Activated CD8-positive, alpha-beta T cell treated with anti-CD3 and anti-CD28 coated beads, Interleukin-2, amount 10 ng/mL, durations not matched to agents 7 days and 5 days (primary cell): Measurements from ENCODE around the gene GALE. TPM values are rescaled to one million over a fixed set of nuclear protein-coding genes. Genes with fewer than 3 reads are reported as not detected.
A peak's percentile ranks its signal among the peaks of the same experiment; 100 is the strongest.
"Not testable (repeated sequence)": the region's sequence is repeated elsewhere in the genome, so short reads cannot be mapped to it uniquely, and the experiment has no call there.

Experiments used
- ATAC-seq: fragments of 150-1000 bp; cut with Tn5 transposase; one replicate; pipeline ENCODE4 v1.10.0; 2021; ENCODE audit warnings: moderate library complexity
- CTCF ChIA-PET: fragments of 350-600 bp; sonication (Branson Sonifier 250); formaldehyde crosslinking; loops from one replicate; lab custom pipeline; 2021; ENCODE audit warnings: antibody characterized with exemption; lab: Charles Lee
- POLR2A ChIA-PET: fragments of 350-600 bp; sonication (Branson Sonifier 250); formaldehyde crosslinking; loops from one replicate; lab custom pipeline; 2021; ENCODE audit warnings: antibody characterized with exemption; lab: Charles Lee
- DNase-seq: peaks from one replicate; pipeline ENCODE4 v3.0.0-alpha.2; 2020
- H3K27ac Mint-ChIP-seq: one replicate; pipeline ENCODE4 v1.8.0; 2021; ENCODE audit warnings: mild to moderate bottlenecking, mixed read lengths
- H3K27me3 Mint-ChIP-seq: one replicate; pipeline ENCODE4 v1.8.0; 2021; ENCODE audit warnings: low read depth, mixed read lengths
- H3K36me3 Mint-ChIP-seq: one replicate; pipeline ENCODE4 v1.8.0; 2021; ENCODE audit warnings: low read depth, mixed read lengths
- H3K4me1 Mint-ChIP-seq: one replicate; pipeline ENCODE4 v1.8.0; 2021; ENCODE audit warnings: low read depth, mixed read lengths
- H3K4me3 Mint-ChIP-seq: one replicate; pipeline ENCODE4 v1.8.0; 2021; ENCODE audit warnings: mild to moderate bottlenecking, mixed read lengths
- H3K9me3 Mint-ChIP-seq: one replicate; pipeline ENCODE4 v1.8.0; 2022; ENCODE audit warnings: mixed read lengths; ENCODE audit not compliant: insufficient read depth
- total RNA-seq, 2 experiments: library from RNA; stranded (reverse); gene quantifications; one replicate each; pipeline ENCODE4 v1.2.3, GENCODE V29; 2021

GALE gene
- total RNA-seq, 2 experiments from 2014 or later, result 27.6 to 31.9 TPM

GRCh38 chr1:23799255-23799569 is 1.3 kb downstream of the GALE start:
- H3K4me1 Mint-ChIP-seq, result peaks cover 21% of the 10 kb centered on the region
- DNase-seq (no peak), ATAC-seq (no peak)
- ChIA-PET POLR2A (interaction anchor here (0.8 to 3.7 kb wide), 3 partner anchors 9 to 161 kb away, joined by 3 to 33 read pairs (median 6); partner anchors contain the start of genes LYPLA2 and PNRC2), CTCF (interaction anchor here (1.0 to 6.7 kb wide), 4 partner anchors 11 to 118 kb away, joined by 7 to 53 read pairs (median 27); no protein-coding TSS in a partner anchor)
- H3K36me3 Mint-ChIP-seq, result peaks cover 32% of the 10 kb centered on the region
- peak overlapping the region; percentile 96 for H3K27ac Mint-ChIP-seq
- peak overlapping the region; percentile 97 for H3K4me3 Mint-ChIP-seq
- H3K27me3 Mint-ChIP-seq, result no peaks in the 10 kb centered on the region
- no peaks in the 10 kb centered on the region for H3K9me3 Mint-ChIP-seq

- no peaks in the 10 kb centered on the region for H3K27me3 Mint-ChIP-seq
- peak overlapping the region; percentile 97 for H3K4me3 Mint-ChIP-seq
- peak; percentile 38 for DNase-seq
Observed at GRCh38 chr1:23798662-23799142, 1.9 kb downstream of the GALE start.

GRCh38 chr1:23797478-23798448 is 2.8 kb downstream of the GALE start:
- H3K4me3 Mint-ChIP-seq, result no peak overlapping the region
- CTCF ChIA-PET, result interaction anchor here (1.3 to 6.7 kb wide), 5 partner anchors 10 to 119 kb away, joined by 3 to 53 read pairs (median 7); no protein-coding TSS in a partner anchor

More at GRCh38 chr1:23798662-23799142, 1.9 kb downstream of the GALE start:
- Mint-ChIP-seq H3K27ac (peak overlapping the region; percentile 96), H3K4me1 (peaks cover 21% of the 10 kb centered on the region), H3K9me3 (no peaks in the 10 kb centered on the region), H3K36me3 (peaks cover 30% of the 10 kb centered on the region)
- POLR2A ChIA-PET, result interaction anchor here (0.9 to 2.6 kb wide), 2 partner anchors 19 to 20 kb away, joined by 6 to 10 read pairs; partner anchors contain the start of gene PITHD1
- CTCF ChIA-PET, result interaction anchor here (1.0 to 6.7 kb wide), 5 partner anchors 9 to 118 kb away, joined by 5 to 53 read pairs (median 10); no protein-coding TSS in a partner anchor
- ATAC-seq, result no peak

GRCh38 chr1:23796466-23797271 is 3.9 kb downstream of the GALE start:
- Mint-ChIP-seq H3K27ac (no peak overlapping the region), H3K27me3 (no peaks in the 10 kb centered on the region), H3K4me1 (peaks cover 33% of the 10 kb centered on the region), H3K9me3 (no peaks in the 10 kb centered on the region), H3K4me3 (no peak overlapping the region), H3K36me3 (peaks cover 29% of the 10 kb centered on the region)
- ATAC-seq, result no peak
- ChIA-PET POLR2A (interaction anchor here (2.6 kb wide), 1 partner anchor 18 kb away, joined by 10 read pairs; the partner anchor contains the start of gene PITHD1), CTCF (interaction anchor here (1.3 to 6.1 kb wide), 2 partner anchors 13 to 114 kb away, joined by 3 to 53 read pairs; no protein-coding TSS in a partner anchor)
- no peak for DNase-seq

More at GRCh38 chr1:23797478-23798448, 2.8 kb downstream of the GALE start:
- DNase-seq (no peak), ATAC-seq (no peak)
- H3K27ac Mint-ChIP-seq, result no peak overlapping the region
- H3K36me3 Mint-ChIP-seq, result peaks cover 32% of the 10 kb centered on the region
- POLR2A ChIA-PET, result interaction anchor here (2.6 kb wide), 1 partner anchor 19 kb away, joined by 10 read pairs; the partner anchor contains the start of gene PITHD1
- no peaks in the 10 kb centered on the region for H3K27me3 Mint-ChIP-seq
- peaks cover 28% of the 10 kb centered on the region for H3K4me1 Mint-ChIP-seq
- no peaks in the 10 kb centered on the region for H3K9me3 Mint-ChIP-seq

- ATAC-seq (no peak), DNase-seq (no peak)
- CTCF ChIA-PET, result no interaction called here
- Mint-ChIP-seq H3K9me3 (no peaks in the 10 kb centered on the region), H3K27ac (peak overlapping the region; percentile 43), H3K27me3 (no peaks in the 10 kb centered on the region), H3K36me3 (peaks cover 34% of the 10 kb centered on the region), H3K4me3 (no peak overlapping the region), H3K4me1 (peaks cover 36% of the 10 kb centered on the region)
- POLR2A ChIA-PET, result interaction anchor here (1.3 to 2.6 kb wide), 2 partner anchors 12 to 18 kb away, joined by 4 to 10 read pairs; partner anchors contain the start of gene PITHD1
Observed at GRCh38 chr1:23795676-23796465, 4.7 kb downstream of the GALE start.

GRCh38 chr1:23794732-23795182 is 5.8 kb downstream of the GALE start:
- CTCF ChIA-PET, result interaction anchor here (1.7 kb wide), 1 partner anchor 16 kb away, joined by 8 read pairs; no protein-coding TSS in a partner anchor
- DNase-seq, H3K9me3 Mint-ChIP-seq, H3K4me3 Mint-ChIP-seq, H3K27me3 Mint-ChIP-seq, ATAC-seq: not testable (repeated sequence)
- H3K36me3 Mint-ChIP-seq, result peaks cover 36% of the 10 kb centered on the region
- POLR2A ChIA-PET, result interaction anchor here (1.3 kb wide), 1 partner anchor 13 kb away, joined by 4 read pairs; no protein-coding TSS in a partner anchor
- peak overlapping the region; percentile 49 for H3K27ac Mint-ChIP-seq
- H3K4me1 Mint-ChIP-seq, result peaks cover 43% of the 10 kb centered on the region

- DNase-seq, result no peak
- Mint-ChIP-seq H3K9me3 (no peaks in the 10 kb centered on the region), H3K27me3 (no peaks in the 10 kb centered on the region), H3K4me1 (peaks cover 41% of the 10 kb centered on the region), H3K27ac (no peak overlapping the region), H3K4me3 (no peak overlapping the region), H3K36me3 (peaks cover 39% of the 10 kb centered on the region)
- POLR2A ChIA-PET, result interaction anchor here (1.1 to 1.2 kb wide), 2 partner anchors 14 to 186 kb away, joined by 3 to 5 read pairs; partner anchors contain the start of gene SRSF10
- CTCF ChIA-PET, result interaction anchor here (1.7 kb wide), 1 partner anchor 16 kb away, joined by 8 read pairs; no protein-coding TSS in a partner anchor
- no peak for ATAC-seq
Observed at GRCh38 chr1:23793861-23794731, 6.5 kb downstream of the GALE start.

- POLR2A ChIA-PET, result interaction anchor here (0.7 to 1.2 kb wide), 3 partner anchors 9 to 187 kb away, joined by 3 to 5 read pairs (median 3); partner anchors contain the start of gene SRSF10
- CTCF ChIA-PET, result interaction anchor here (1.7 kb wide), 1 partner anchor 17 kb away, joined by 8 read pairs; no protein-coding TSS in a partner anchor
- ATAC-seq, result peak; percentile 20
- peaks cover 44% of the 10 kb centered on the region for H3K36me3 Mint-ChIP-seq
- no peaks in the 10 kb centered on the region for H3K27me3 Mint-ChIP-seq
- peak; percentile 59 for DNase-seq
- peak overlapping the region; percentile 18 for H3K4me3 Mint-ChIP-seq
- no peaks in the 10 kb centered on the region for H3K9me3 Mint-ChIP-seq
- peaks cover 34% of the 10 kb centered on the region for H3K4me1 Mint-ChIP-seq
- no peak overlapping the region for H3K27ac Mint-ChIP-seq
Observed at GRCh38 chr1:23793018-23793781, 7.4 kb downstream of the GALE start.
